ENCODE measurements around the gene TNS1.

Gene TNS1

DNA sequence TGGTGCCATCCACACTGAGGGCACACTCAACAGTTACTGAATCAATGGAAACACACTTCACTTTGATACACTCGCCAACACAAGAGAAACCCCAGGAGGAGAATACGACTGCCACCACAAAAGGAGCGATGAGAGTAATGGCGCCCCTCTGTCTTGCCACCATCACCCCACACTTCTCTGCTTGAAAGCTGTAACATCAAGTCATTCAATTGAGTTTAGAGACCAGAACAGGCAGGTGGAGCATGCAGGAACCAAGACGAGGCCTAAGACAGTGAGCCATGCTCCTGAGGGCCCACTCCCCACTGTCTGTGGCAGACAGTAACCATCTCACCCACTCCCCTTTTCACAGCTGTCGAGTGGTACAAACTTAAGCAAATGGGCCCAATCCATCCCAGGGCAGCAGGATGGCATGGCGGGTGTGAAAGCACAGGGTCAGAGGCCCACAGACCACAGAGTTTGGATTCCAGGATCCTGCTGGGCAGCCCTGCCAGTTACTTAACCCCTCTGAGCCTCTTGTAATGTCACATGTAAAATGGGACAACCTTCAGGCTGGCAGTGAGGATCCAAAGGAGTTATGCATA, 101.9 kb downstream of the TNS1 start:
- H3K4me3 ChIP-seq (ENCODE audit: low read length) = no peak overlapping the region
- H3K9ac ChIP-seq (ENCODE audit: low read length) = no peak overlapping the region
- TF ChIP-seq, protein P1, sequence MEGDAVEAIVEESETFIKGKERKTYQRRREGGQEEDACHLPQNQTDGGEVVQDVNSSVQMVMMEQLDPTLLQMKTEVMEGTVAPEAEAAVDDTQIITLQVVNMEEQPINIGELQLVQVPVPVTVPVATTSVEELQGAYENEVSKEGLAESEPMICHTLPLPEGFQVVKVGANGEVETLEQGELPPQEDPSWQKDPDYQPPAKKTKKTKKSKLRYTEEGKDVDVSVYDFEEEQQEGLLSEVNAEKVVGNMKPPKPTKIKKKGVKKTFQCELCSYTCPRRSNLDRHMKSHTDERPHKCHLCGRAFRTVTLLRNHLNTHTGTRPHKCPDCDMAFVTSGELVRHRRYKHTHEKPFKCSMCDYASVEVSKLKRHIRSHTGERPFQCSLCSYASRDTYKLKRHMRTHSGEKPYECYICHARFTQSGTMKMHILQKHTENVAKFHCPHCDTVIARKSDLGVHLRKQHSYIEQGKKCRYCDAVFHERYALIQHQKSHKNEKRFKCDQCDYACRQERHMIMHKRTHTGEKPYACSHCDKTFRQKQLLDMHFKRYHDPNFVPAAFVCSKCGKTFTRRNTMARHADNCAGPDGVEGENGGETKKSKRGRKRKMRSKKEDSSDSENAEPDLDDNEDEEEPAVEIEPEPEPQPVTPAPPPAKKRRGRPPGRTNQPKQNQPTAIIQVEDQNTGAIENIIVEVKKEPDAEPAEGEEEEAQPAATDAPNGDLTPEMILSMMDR (IDR thresholded peaks at IDR 0.05; ENCODE audit: low read length) = no peak
- TF ChIP-seq EZH2 (optimal IDR thresholded peaks at IDR 0.05; ENCODE audit: low read depth, low read length) (no peak), EZH2phosphoT487 (IDR thresholded peaks at IDR 0.05; ENCODE audit: low read length) (no peak)
- H4K20me1 ChIP-seq (ENCODE audit: insufficient read depth, low read length) = no peaks in the 10 kb centered on the region
- H3K4me2 ChIP-seq (ENCODE audit: low read depth, low read length) = no peak overlapping the region
- DNase-seq = no peak
- no peak overlapping the region for H2AFZ ChIP-seq (ENCODE audit: low read length)
- H3K27ac ChIP-seq (ENCODE audit: low read length) = no peak overlapping the region
- no peaks in the 10 kb centered on the region for H3K4me1 ChIP-seq (ENCODE audit: low read length)
- no peaks in the 10 kb centered on the region for H3K9me2 ChIP-seq (replicated peaks; ENCODE audit: insufficient read depth, low read length)
- H3F3A ChIP-seq (ENCODE audit: insufficient read depth, low read length) = no peaks in the 10 kb centered on the region
- H3K9me3 ChIP-seq (replicated peaks; ENCODE audit: insufficient read depth, low read length) = no peaks in the 10 kb centered on the region
- 0 out of 2 replicates have a peak, but pooled peaks cover 4% of the 10 kb centered on the region for H3K27me3 ChIP-seq (replicated peaks; ENCODE audit: insufficient read depth, low read length)
- no peaks in the 10 kb centered on the region for H3K36me3 ChIP-seq (replicated peaks; ENCODE audit: insufficient read depth, low read length)
- H3K79me2 ChIP-seq (ENCODE audit: low read length) = no peaks in the 10 kb centered on the region

GRCh38 chr2:217900010-217900779, 102.6 kb downstream of the TNS1 start:
- no peak for DNase-seq
- H3F3A ChIP-seq (ENCODE audit: insufficient read depth, low read length) = no peaks in the 10 kb centered on the region

GRCh38 chr2:217899231-217900009, 103.4 kb downstream of the TNS1 start:
- Histone ChIP-seq H2AFZ (ENCODE audit: low read length) (no peak overlapping the region), H3K4me1 (ENCODE audit: low read length) (no peaks in the 10 kb centered on the region), H3K36me3 (replicated peaks; ENCODE audit: insufficient read depth, low read length) (no peaks in the 10 kb centered on the region), H3K4me3 (ENCODE audit: low read length) (no peak overlapping the region), H3K9ac (ENCODE audit: low read length) (no peak overlapping the region), H3K9me2 (replicated peaks; ENCODE audit: insufficient read depth, low read length) (no peaks in the 10 kb centered on the region), H3F3A (ENCODE audit: insufficient read depth, low read length) (no peaks in the 10 kb centered on the region), H3K27me3 (replicated peaks; ENCODE audit: insufficient read depth, low read length) (no peaks in the 10 kb centered on the region), H3K9me3 (replicated peaks; ENCODE audit: insufficient read depth, low read length) (no peaks in the 10 kb centered on the region), H3K27ac (ENCODE audit: low read length) (no peak overlapping the region), H4K20me1 (ENCODE audit: insufficient read depth, low read length) (no peaks in the 10 kb centered on the region), H3K79me2 (ENCODE audit: low read length) (no peaks in the 10 kb centered on the region), H3K4me2 (ENCODE audit: low read depth, low read length) (no peak overlapping the region)
- peak; percentile 31 for DNase-seq
- TF ChIP-seq EZH2 (optimal IDR thresholded peaks at IDR 0.05; ENCODE audit: low read depth, low read length) = no peak
- TF ChIP-seq, protein P1 (IDR thresholded peaks at IDR 0.05; ENCODE audit: low read length) = peak; percentile 68

More at GRCh38 chr2:217900010-217900779, 102.6 kb downstream of the TNS1 start:
- H3K27ac ChIP-seq (ENCODE audit: low read length) = no peak overlapping the region
- H3K4me3 ChIP-seq (ENCODE audit: low read length) = no peak overlapping the region
- H3K4me2 ChIP-seq (ENCODE audit: low read depth, low read length) = no peak overlapping the region
- no peaks in the 10 kb centered on the region for H3K4me1 ChIP-seq (ENCODE audit: low read length)
- no peak overlapping the region for H3K9ac ChIP-seq (ENCODE audit: low read length)
- no peaks in the 10 kb centered on the region for H4K20me1 ChIP-seq (ENCODE audit: insufficient read depth, low read length)
- H3K79me2 ChIP-seq (ENCODE audit: low read length) = no peaks in the 10 kb centered on the region
- H2AFZ ChIP-seq (ENCODE audit: low read length) = no peak overlapping the region
- H3K36me3 ChIP-seq (replicated peaks; ENCODE audit: insufficient read depth, low read length) = no peaks in the 10 kb centered on the region
- no peaks in the 10 kb centered on the region for H3K27me3 ChIP-seq (replicated peaks; ENCODE audit: insufficient read depth, low read length)
- no peak for TF ChIP-seq EZH2 (optimal IDR thresholded peaks at IDR 0.05; ENCODE audit: low read depth, low read length)
- no peak for TF ChIP-seq EZH2phosphoT487 (IDR thresholded peaks at IDR 0.05; ENCODE audit: low read length)
- TF ChIP-seq, protein P1 (IDR thresholded peaks at IDR 0.05; ENCODE audit: low read length) = no peak
- no peaks in the 10 kb centered on the region for H3K9me2 ChIP-seq (replicated peaks; ENCODE audit: insufficient read depth, low read length)
- no peaks in the 10 kb centered on the region for H3K9me3 ChIP-seq (replicated peaks; ENCODE audit: insufficient read depth, low read length)

All from MM.1S (cell line).